GM13976 (cell line): ENCODE results near the gene PTPDC1.

Experiments
- DNase-seq: peaks from one replicate; pipeline ENCODE4 v3.0.0; 2012; ENCODE audit warnings: low spot score
- CTCF ChIP-seq: IDR thresholded peaks from 2 replicates; pipeline ENCODE4 v1.5.1; 2012; ENCODE audit warnings: borderline replicate concordance, mild to moderate bottlenecking; ENCODE audit not compliant: insufficient read depth; ENCODE audit errors: extremely low read depth, missing control alignments, control extremely low read depth
- in situ Hi-C: fragments of 300-500 bp; cut with MboI; formaldehyde crosslinking; loops from one replicate; pipeline ENCODE4 v1.12.0; 2022; ENCODE audit warnings: low sequenced_read_pairs, mixed read lengths, inconsistent platforms; ENCODE audit not compliant: unreplicated experiment

PTPDC1 gene

GRCh38 chr9:94140418-94140780 lies 56.1 kb downstream of the PTPDC1 start:
- DNase-seq = no peak
- in situ Hi-C loops = no loop called here
- TF ChIP-seq CTCF = no peak

- DNase-seq = peak; percentile 22
- TF ChIP-seq CTCF = no peak
- in situ Hi-C loops = no loop called here
Observed at GRCh38 chr9:94140791-94141790, 56.8 kb downstream of the PTPDC1 start.

DNA sequence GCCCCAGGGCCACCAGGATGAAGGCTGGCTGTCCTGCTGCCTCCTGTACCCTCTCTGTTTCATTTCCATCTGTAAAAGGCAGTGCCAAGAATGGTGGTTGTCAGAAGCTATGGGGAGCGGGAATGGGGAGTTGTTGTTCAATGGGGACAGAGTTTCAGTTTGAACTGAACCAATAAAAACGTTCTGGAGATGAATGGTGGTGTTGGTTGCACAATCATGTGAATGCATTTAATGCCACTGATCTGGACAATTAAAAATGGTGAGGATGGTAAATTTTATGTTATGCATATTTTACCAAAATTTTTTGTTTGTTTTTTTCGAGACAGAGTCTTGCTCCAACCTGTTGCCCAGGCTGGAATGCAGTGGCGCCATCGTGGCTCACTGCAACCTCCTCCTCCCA lies 58.1 kb downstream of the PTPDC1 start:
- in situ Hi-C loops = no loop called here
- no peak for TF ChIP-seq CTCF
- DNase-seq = no peak

DNA sequence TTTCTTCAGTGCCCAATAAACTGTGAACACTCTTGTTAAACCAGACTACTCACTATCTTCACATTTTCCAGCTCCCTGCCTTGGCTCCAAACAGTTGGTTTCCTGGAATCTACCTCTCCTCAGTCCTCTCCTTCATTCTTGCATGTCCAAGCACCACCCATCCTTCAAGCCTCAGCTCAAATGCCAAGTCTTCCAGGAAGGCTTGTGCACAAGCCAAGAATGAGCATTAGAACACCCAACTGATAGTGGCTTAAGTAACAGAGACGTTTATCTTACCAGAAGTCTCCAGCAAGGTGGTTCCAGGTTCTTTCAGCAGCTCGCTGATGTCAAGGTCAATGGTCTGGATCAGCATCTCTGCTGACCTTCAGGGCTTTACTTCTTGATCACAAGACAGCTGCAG lies 60.1 kb downstream of the PTPDC1 start:
- TF ChIP-seq CTCF = no peak
- in situ Hi-C loops = no loop called here
- DNase-seq = no peak

GRCh38 chr9:94145640-94146039 lies 61.4 kb downstream of the PTPDC1 start:
- in situ Hi-C loops = no loop called here
- peak; percentile 27 for DNase-seq
- TF ChIP-seq CTCF = no peak

DNA sequence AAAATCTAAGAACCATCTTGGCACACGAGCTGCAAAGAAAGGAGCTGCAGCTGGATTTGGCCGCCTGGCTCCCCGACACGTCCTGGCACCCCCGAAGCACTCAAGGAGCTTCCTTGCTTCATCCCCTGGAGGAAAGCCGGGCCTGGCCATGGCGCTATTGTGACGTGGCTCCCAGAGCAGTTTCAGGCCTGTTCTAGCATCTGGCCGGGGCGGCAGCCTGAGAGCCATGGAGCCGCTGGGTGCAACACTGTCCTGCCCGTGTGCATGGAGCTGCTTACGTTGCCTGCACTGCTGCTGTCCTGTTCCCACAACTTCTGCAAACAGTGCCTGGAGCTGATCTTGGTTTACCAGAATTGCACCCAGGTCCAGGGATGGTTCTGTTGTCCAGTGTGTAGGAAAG lies 63.5 kb downstream of the PTPDC1 start:
- no peak for TF ChIP-seq CTCF
- in situ Hi-C loops = no loop called here
- peak; percentile 5 for DNase-seq
